Activated CD8-positive, alpha-beta T cell treated with anti-CD3 and anti-CD28 coated beads for 36 hours (primary cell): ENCODE measurements around the gene ING1. TPM values are rescaled to one million over a fixed set of nuclear protein-coding genes. Genes with fewer than 3 reads are reported as not detected.
"Not testable (repeated sequence)": the region's sequence is repeated elsewhere in the genome, so short reads cannot be mapped to it uniquely, and the experiment has no call there.

ENCODE experiments used
- ATAC-seq: fragments of 200-7000 bp; cut with Tn5 transposase; one replicate; pipeline ENCODE4 v1.10.0; 2021; ENCODE audit warnings: mild to moderate bottlenecking, moderate library complexity
- CTCF ChIA-PET: fragments of 350-600 bp; sonication (Branson Sonifier 250); formaldehyde crosslinking; loops from one replicate; lab custom pipeline; 2021; ENCODE audit warnings: antibody characterized with exemption; lab: Charles Lee
- POLR2A ChIA-PET: fragments of 350-600 bp; sonication (Branson Sonifier 250); formaldehyde crosslinking; loops from one replicate; lab custom pipeline; 2021; ENCODE audit warnings: antibody characterized with exemption; lab: Charles Lee
- DNase-seq: peaks from one replicate; pipeline ENCODE4 v3.0.0-alpha.2; 2020
- H3K27ac Mint-ChIP-seq: one replicate; pipeline ENCODE4 v1.8.0; 2021; ENCODE audit warnings: mild to moderate bottlenecking, mixed read lengths
- H3K27me3 Mint-ChIP-seq: one replicate; pipeline ENCODE4 v1.8.0; 2021; ENCODE audit warnings: mixed read lengths
- H3K36me3 Mint-ChIP-seq: one replicate; pipeline ENCODE4 v1.8.0; 2021; ENCODE audit warnings: low read depth, mixed read lengths
- H3K4me1 Mint-ChIP-seq: one replicate; pipeline ENCODE4 v1.8.0; 2021; ENCODE audit warnings: low read depth, mixed read lengths
- H3K4me3 Mint-ChIP-seq: one replicate; pipeline ENCODE4 v1.8.0; 2021; ENCODE audit warnings: mild to moderate bottlenecking, moderate library complexity, mixed read lengths
- H3K9me3 Mint-ChIP-seq: one replicate; pipeline ENCODE4 v1.8.0; 2021; ENCODE audit warnings: mixed read lengths
- intact Hi-C: fragments of 100-400 bp; cut with micrococcal nuclease; formaldehyde crosslinking; loops from one replicate; pipeline ENCODE4 v1.10.0; 2022
- total RNA-seq, 2 experiments: library from RNA; stranded (reverse); gene quantifications; one replicate each; pipeline ENCODE4 v1.2.3, GENCODE V29; 2021
- TF ChIP-seq, protein P1 (sequence below): fragments of 200-600 bp; IDR thresholded peaks from one replicate; pipeline ENCODE4 v1.8.0; 2022; ENCODE audit warnings: antibody characterized with exemption, mild to moderate bottlenecking

Gene ING1
- total RNA-seq, 2 experiments from 2014 or later = 22.0 to 22.2 TPM

DNA sequence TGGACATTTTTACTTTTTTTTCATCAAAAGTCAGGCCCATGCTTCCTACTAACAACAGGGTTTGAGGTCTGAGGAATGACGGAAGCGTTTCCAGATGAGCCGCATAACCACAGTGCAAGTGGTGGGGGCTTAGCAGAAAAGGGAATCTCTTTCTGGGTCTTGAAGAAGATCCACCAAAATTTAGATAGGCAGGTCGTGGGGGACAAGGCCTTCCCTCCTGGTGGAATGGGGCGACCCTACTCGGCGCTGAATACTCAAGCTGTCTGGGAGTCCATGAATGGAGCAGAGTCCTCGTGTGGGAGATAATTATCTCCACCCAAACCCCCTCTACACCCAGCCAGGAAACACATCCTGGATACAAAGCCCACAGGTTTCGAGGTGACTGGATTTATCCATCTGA lies 44.5 kb upstream of the ING1 start:
- DNase-seq (no peak), ATAC-seq (no peak)
- intact Hi-C loops = no loop called here
- peaks cover 58% of the 10 kb centered on the region for H3K36me3 Mint-ChIP-seq
- POLR2A ChIA-PET = no interaction called here
- H3K27me3 Mint-ChIP-seq = no peaks in the 10 kb centered on the region
- no peaks in the 10 kb centered on the region for H3K9me3 Mint-ChIP-seq
- no peak overlapping the region for H3K27ac Mint-ChIP-seq
- CTCF ChIA-PET = interaction anchor here (1.9 kb wide), 1 partner anchor 12 kb away, joined by 5 read pairs; no protein-coding TSS in a partner anchor
- peaks cover 21% of the 10 kb centered on the region for H3K4me1 Mint-ChIP-seq
- H3K4me3 Mint-ChIP-seq = no peak overlapping the region
- TF ChIP-seq, protein P1, sequence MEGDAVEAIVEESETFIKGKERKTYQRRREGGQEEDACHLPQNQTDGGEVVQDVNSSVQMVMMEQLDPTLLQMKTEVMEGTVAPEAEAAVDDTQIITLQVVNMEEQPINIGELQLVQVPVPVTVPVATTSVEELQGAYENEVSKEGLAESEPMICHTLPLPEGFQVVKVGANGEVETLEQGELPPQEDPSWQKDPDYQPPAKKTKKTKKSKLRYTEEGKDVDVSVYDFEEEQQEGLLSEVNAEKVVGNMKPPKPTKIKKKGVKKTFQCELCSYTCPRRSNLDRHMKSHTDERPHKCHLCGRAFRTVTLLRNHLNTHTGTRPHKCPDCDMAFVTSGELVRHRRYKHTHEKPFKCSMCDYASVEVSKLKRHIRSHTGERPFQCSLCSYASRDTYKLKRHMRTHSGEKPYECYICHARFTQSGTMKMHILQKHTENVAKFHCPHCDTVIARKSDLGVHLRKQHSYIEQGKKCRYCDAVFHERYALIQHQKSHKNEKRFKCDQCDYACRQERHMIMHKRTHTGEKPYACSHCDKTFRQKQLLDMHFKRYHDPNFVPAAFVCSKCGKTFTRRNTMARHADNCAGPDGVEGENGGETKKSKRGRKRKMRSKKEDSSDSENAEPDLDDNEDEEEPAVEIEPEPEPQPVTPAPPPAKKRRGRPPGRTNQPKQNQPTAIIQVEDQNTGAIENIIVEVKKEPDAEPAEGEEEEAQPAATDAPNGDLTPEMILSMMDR = no peak

DNA sequence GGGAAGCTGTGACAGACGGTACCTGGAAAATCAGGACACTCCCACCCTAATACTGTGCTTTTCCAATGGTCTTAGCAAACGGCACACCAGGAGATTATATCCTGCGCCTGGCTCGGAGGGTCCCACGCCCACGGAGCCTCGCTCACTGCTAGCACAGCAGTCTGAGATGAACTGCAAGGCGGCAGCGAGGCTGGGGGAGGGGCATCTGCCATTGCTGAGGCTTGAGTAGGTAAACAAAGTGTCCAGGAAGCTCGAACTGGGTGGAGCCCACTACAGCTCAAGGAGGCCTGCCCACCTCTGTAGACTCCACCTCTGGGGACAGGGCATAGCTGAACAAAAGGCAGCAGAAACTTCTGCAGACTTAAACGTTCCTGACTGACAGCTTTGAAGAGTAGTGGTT lies 43.7 kb upstream of the ING1 start:
- DNase-seq, H3K4me3 Mint-ChIP-seq, H3K27ac Mint-ChIP-seq, POLR2A ChIA-PET, ATAC-seq, H3K27me3 Mint-ChIP-seq, intact Hi-C loops, H3K9me3 Mint-ChIP-seq: not testable (repeated sequence)
- H3K36me3 Mint-ChIP-seq = peaks cover 65% of the 10 kb centered on the region
- H3K4me1 Mint-ChIP-seq = peaks cover 22% of the 10 kb centered on the region
- CTCF ChIA-PET = interaction anchor here (1.9 kb wide), 1 partner anchor 11 kb away, joined by 5 read pairs; no protein-coding TSS in a partner anchor

DNA sequence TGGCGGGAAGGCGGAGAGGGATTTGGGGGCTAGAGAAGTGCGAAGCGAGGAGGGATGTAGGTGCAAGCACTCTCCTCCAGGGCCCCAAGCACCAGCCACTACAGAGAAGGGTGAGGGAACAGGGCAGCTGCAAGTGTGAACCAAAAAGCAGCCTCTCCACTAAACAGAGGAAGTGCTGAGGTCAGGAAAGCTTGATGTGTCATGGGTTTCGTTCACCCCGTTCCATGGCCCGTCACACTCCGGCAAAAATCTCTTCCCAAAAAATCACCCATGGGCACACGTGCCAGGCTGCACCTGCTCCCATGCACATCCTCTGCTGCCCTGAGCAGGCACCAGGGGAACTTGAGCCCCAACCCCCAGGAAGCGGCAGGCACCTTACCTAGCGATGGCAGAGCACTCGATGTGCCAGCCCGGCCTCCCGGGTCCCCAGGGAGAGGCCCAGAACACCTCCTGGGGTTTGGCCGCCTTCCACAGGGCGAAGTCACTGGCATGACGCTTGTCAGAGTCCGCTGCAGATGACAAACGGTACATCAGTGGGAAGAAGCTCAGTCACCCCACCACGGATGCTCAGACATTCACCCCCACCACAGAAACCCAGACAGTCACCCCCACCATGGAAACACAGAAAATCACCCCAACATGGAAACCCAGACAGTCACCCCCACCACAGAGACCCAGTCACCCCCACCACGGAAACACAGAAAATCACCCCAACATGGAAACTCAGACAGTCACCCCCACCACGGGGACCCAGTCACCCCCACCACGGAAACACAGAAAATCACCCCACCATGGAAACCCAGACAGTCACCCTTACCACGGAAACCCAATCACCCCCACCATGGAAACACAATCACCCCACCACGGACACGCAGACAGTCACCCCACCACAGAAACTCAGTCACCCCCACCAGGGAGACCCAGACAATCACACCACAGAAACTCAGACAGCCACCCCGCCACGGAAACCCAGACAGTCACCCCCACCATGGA lies 36.6 kb upstream of the ING1 start:
- POLR2A ChIA-PET = interaction anchor here (0.6 to 1.4 kb wide), 3 partner anchors 13 to 62 kb away, joined by 3 to 5 read pairs (median 3); no protein-coding TSS in a partner anchor
- TF ChIP-seq, protein P1 = no peak
- Mint-ChIP-seq H3K4me1 (peaks cover 35% of the 10 kb centered on the region), H3K4me3 (peak overlapping the region; percentile 15), H3K9me3 (peaks cover 10% of the 10 kb centered on the region), H3K27ac (peak overlapping the region; percentile 74), H3K27me3 (no peaks in the 10 kb centered on the region), H3K36me3 (peaks cover 80% of the 10 kb centered on the region)
- CTCF ChIA-PET = no interaction called here
- ATAC-seq (peak; percentile 62), DNase-seq (peak; percentile 54)
- intact Hi-C loops = no loop called here

DNA sequence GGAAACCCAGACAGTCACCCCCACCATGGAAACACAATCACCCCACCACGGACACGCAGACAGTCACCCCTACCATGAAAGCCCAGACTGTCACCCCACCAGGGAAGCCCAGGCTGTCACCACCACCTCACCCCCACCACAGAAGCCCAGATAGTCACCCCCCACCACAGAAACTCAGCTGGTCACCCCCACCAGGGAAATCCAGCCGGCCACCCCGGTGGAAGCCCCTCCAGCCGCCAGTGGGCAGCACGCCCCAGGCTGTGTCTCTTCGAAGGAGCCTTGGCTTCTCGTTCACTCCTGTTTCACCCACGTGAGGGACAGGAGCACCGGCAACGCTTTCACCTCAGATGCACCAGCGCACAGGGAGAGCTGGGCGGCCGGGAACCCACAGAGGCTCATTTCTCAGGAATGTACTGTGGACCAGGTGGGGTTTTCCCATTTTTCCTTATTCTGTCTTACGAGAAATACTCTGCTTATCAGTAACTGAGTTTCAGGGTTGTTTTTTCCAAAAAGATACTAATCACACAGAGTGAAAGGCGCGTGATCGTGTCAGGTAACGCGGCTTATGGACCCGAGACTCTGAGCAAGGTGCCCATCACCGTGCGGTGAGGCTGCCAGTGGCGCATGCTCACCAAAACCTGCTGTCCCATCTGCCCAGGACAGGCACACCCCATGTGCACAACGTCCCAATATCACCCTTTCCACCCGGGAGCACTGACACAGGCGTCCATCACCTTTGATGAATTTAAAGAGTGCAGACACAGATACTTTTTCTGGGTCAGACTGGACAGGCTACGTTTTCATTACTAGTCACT lies 35.6 kb upstream of the ING1 start:
- ATAC-seq (peak; percentile 25), DNase-seq (peak; percentile 17)
- Mint-ChIP-seq H3K27me3 (no peaks in the 10 kb centered on the region), H3K9me3 (peaks cover 10% of the 10 kb centered on the region), H3K36me3 (peaks cover 79% of the 10 kb centered on the region), H3K27ac (no peak overlapping the region), H3K4me3 (no peak overlapping the region), H3K4me1 (peaks cover 28% of the 10 kb centered on the region)
- POLR2A ChIA-PET = interaction anchor here (0.6 kb wide), 1 partner anchor 253 kb away, joined by 3 read pairs; no protein-coding TSS in a partner anchor
- TF ChIP-seq, protein P1 = no peak
- CTCF ChIA-PET = interaction anchor here (0.6 kb wide), 1 partner anchor 378 kb away, joined by 5 read pairs; no protein-coding TSS in a partner anchor
- intact Hi-C loops = no loop called here

DNA sequence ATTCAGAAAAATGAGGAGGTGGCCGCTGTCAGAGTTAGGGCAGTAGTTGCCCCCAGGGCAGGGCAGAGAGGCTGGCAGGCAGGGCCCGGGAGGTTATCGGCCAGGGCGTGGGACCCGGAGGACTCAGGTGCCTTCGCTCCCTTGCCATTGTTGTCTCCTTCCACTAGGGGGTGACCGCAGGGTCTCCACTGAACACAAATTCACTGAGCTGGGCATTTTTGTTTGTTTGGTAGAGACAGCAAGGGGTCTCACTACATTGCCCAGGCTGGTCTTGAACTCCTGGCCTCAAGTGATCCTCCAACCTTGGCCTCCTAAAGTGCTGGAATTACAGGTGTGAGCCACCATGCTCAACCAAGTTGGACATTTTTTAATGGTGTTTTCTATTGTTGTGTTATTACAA lies 32.6 kb upstream of the ING1 start:
- Mint-ChIP-seq H3K4me3 (no peak overlapping the region), H3K27ac (no peak overlapping the region), H3K4me1 (peaks cover 23% of the 10 kb centered on the region), H3K9me3 (peaks cover 10% of the 10 kb centered on the region), H3K36me3 (peaks cover 62% of the 10 kb centered on the region), H3K27me3 (no peaks in the 10 kb centered on the region)
- peak; percentile 60 for ATAC-seq
- POLR2A ChIA-PET = no interaction called here
- intact Hi-C loops = no loop called here
- CTCF ChIA-PET = interaction anchor here (0.8 to 1.6 kb wide), 4 partner anchors 11 to 64 kb away, joined by 3 to 6 read pairs (median 6); no protein-coding TSS in a partner anchor
- peak; percentile 26 for DNase-seq
- TF ChIP-seq, protein P1 = peak; percentile 47
